Sigmoid colon (tissue), 7 donors: ENCODE measurements around the gene DACT2. TPM values are rescaled to one million over a fixed set of nuclear protein-coding genes. Genes with fewer than 3 reads are reported as not detected.
A peak's percentile ranks its signal among the peaks of the same experiment; 100 is the strongest.

Experiments used
- DNase-seq: peaks from one replicate; pipeline ENCODE4 v3.0.0-alpha.2; 2019
- H3K27ac ChIP-seq, 4 donors: fragments of 200-600 bp; sonication (generic); one replicate each; pipeline ENCODE4 v1.5.1; 2016 to 2019; ENCODE audit warnings: mild to moderate bottlenecking in 1 of 4
- H3K27me3 ChIP-seq, 3 donors: fragments of 200-600 bp; sonication (generic); one replicate each; pipeline ENCODE4 v1.5.1; 2019; ENCODE audit warnings: mild to moderate bottlenecking in 1 of 3
- H3K36me3 ChIP-seq, 4 donors: fragments of 200-600 bp; sonication (generic); one replicate each; pipeline ENCODE4 v1.5.1; 2016 to 2019
- H3K4me1 ChIP-seq, 4 donors: fragments of 200-600 bp; sonication (generic); one replicate each; pipeline ENCODE4 v1.5.1; 2017 to 2019
- H3K4me3 ChIP-seq, 4 donors: fragments of 200-600 bp; sonication (generic); one replicate each; pipeline ENCODE4 v1.5.1; 2017 to 2019; ENCODE audit warnings: mild to moderate bottlenecking in 2 of 4, moderate library complexity in 1 of 4
- H3K9me3 ChIP-seq, 4 donors: fragments of 200-600 bp in 3 of 4; sonication (generic) in 3 of 4; one replicate each; pipeline versions ENCODE4 v1.5.1 to v1.6.1; 2013 to 2019
- EP300 ChIP-seq, 4 donors: sonication (generic); formaldehyde crosslinking; IDR thresholded peaks; one replicate each; pipeline ENCODE4 v1.6.1; 2017; ENCODE audit warnings: antibody characterized with exemption in 4 of 4
- POLR2A ChIP-seq, 2 donors: fragments of 450-650 bp; IDR thresholded peaks; one replicate each; pipeline ENCODE4 v1.6.1; 2016; ENCODE audit warnings: antibody characterized with exemption in 2 of 2, mild to moderate bottlenecking in 2 of 2, moderate library complexity in 2 of 2
- POLR2AphosphoS5 ChIP-seq, 4 donors: sonication (generic); formaldehyde crosslinking; IDR thresholded peaks; one replicate each; pipeline ENCODE4 v1.6.1; 2017; ENCODE audit warnings: antibody characterized with exemption in 4 of 4
- WGBS, 2 donors: extraction: QIAGEN DNeasy Blood & Tissue Kit; methylation state at CpG; one replicate each; pipeline ENCODE4 v1.1.7; 2013; 5-methylcytosine and 5-hydroxymethylcytosine counted together
- intact Hi-C: fragments of 100-400 bp; cut with DNase I; formaldehyde crosslinking; loops from one replicate; pipeline ENCODE4 v1.15.1; 2023
- polyA plus RNA-seq, 3 donors: library from polyadenylated mRNA; stranded (reverse); fragments of 200-250 nt; gene quantifications; one replicate each; pipeline ENCODE4 v1.2.3, GENCODE V29; 2013
- total RNA-seq, 4 donors: library from RNA; depleted of rRNA; stranded (reverse); fragments of >200 nt; gene quantifications; one replicate each; pipeline ENCODE4 v1.1.0, GENCODE V29; 2016
- TF ChIP-seq, protein P1 (sequence below), 4 experiments: fragments of 450-650 bp in 3 of 4; fragments of 200-600 bp in 1 of 4; IDR thresholded peaks; one replicate each; pipeline ENCODE4 v1.5.1; 2016 to 2019; ENCODE audit warnings: antibody characterized with exemption in 4 of 4, mild to moderate bottlenecking in 3 of 4, moderate library complexity in 2 of 4
- donor health status: healthy with polysubstance abuse.
- donor health status: Bipolar disorder and iron deficiency.
- donor health status: healthy.

The DACT2 gene
- total and polyA plus RNA-seq, 7 donors = 0.16 to 1.1 (median 0.60) TPM

DNA sequence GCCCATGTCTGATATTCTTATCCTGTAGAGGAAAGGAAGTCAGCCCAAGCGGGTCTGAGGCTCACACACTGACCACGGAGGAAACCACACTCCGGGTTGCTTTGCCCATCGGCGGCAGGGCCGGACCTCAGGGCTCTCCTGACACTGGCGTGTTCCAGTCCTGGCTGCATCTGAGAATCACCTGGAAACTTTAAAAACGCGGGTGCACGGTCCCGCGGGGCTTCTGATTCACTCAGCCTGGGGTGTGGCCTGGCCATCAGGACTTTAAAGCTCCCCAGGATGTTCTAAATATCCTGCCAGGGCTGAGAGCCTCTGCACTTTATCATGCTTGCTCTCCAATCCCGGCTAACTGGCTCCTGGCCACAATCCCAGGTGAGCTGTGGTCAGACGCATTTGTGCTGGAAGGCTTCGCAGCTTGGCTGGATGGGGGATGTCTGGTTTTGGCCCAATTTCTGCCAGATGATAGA lies 47.7 kb upstream of the DACT2 start:
- DNase-seq = peak; percentile 77
- Histone ChIP-seq H3K36me3 (no peaks in the 10 kb centered on the region), H3K4me1 (peaks cover 0 to 38% (median 20%) of the 10 kb centered on the region in 4 donors), H3K27ac (peak overlapping the region; percentile 14 to 50 (median 44)), H3K9me3 (no peaks in the 10 kb centered on the region), H3K4me3 (no peak overlapping the region), H3K27me3 (no peaks in the 10 kb centered on the region)
- intact Hi-C loops = no loop called here
- 43 to 76% methylated on average over 15 of the region's 15 CpGs for WGBS, 2 donors
- no peak for TF ChIP-seq POLR2A (IDR thresholded peaks at IDR 0.05)
- no peak for TF ChIP-seq EP300 (IDR thresholded peaks at IDR 0.05)
- peak in 3 of 4 donors; percentile 47 to 58 (median 57) for TF ChIP-seq POLR2AphosphoS5 (IDR thresholded peaks at IDR 0.05)

- 92 to 94% methylated on average over 9 of the region's 9 CpGs for WGBS, 2 donors
Measured at GRCh38 chr6:168366473-168366872, 46.9 kb upstream of the DACT2 start.

DNA sequence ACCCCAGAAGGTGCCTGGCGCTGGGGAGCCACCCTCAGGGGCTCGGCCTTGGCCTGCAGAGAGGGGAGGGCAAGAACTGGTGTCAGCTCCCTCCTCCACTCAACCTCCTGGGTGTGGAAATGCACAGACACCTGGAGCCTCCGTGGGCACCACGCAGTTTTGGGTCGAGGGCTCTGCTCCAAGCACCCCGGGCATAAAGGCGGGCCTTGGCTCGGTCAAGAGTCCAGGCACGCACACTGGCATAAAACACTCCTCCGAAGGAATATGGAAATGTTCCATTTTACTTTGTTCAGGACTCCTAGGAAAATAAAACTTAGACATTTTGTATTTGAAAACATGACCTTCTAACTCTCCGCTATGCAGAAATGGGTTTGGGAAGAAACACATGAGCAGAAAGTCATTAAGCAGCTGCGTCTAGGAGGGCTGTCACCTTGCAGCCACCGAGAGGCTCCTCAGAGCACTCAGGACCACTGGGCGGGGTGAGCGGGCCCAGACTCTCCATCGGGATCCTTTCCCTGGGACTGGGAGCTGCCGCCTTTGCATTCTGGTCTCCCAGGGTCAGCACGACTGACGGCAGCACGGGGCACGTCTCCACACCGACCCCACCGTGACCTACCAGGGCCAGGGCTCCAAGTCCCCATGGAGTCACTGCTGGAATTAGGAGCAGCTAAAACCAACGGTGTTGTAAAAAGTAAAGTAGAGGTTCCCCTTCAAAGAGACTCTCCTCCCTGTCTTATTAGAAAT lies 46.0 kb upstream of the DACT2 start:
- H3K4me1 ChIP-seq = peaks cover 0 to 36% (median 20%) of the 10 kb centered on the region in 4 donors
- no peaks in the 10 kb centered on the region for H3K9me3 ChIP-seq
- no peak overlapping the region for H3K27ac ChIP-seq
- intact Hi-C loops = no loop called here
- no peak overlapping the region for H3K4me3 ChIP-seq
- H3K27me3 ChIP-seq = no peaks in the 10 kb centered on the region
- peak; percentile 47 for DNase-seq
- 91 to 95% methylated on average over 24 of the region's 24 CpGs for WGBS, 2 donors
- H3K36me3 ChIP-seq = no peaks in the 10 kb centered on the region
- no peak for TF ChIP-seq POLR2A (IDR thresholded peaks at IDR 0.05)
- TF ChIP-seq, protein P1, sequence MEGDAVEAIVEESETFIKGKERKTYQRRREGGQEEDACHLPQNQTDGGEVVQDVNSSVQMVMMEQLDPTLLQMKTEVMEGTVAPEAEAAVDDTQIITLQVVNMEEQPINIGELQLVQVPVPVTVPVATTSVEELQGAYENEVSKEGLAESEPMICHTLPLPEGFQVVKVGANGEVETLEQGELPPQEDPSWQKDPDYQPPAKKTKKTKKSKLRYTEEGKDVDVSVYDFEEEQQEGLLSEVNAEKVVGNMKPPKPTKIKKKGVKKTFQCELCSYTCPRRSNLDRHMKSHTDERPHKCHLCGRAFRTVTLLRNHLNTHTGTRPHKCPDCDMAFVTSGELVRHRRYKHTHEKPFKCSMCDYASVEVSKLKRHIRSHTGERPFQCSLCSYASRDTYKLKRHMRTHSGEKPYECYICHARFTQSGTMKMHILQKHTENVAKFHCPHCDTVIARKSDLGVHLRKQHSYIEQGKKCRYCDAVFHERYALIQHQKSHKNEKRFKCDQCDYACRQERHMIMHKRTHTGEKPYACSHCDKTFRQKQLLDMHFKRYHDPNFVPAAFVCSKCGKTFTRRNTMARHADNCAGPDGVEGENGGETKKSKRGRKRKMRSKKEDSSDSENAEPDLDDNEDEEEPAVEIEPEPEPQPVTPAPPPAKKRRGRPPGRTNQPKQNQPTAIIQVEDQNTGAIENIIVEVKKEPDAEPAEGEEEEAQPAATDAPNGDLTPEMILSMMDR (IDR thresholded peaks at IDR 0.05) = no peak
- TF ChIP-seq EP300 (IDR thresholded peaks at IDR 0.05) = no peak
- no peak for TF ChIP-seq POLR2AphosphoS5 (IDR thresholded peaks at IDR 0.05)

More at GRCh38 chr6:168366473-168366872, 46.9 kb upstream of the DACT2 start:
- Histone ChIP-seq H3K36me3 (no peaks in the 10 kb centered on the region), H3K27me3 (no peaks in the 10 kb centered on the region), H3K4me1 (peaks cover 0 to 38% (median 20%) of the 10 kb centered on the region in 4 donors), H3K9me3 (no peaks in the 10 kb centered on the region), H3K27ac (no peak overlapping the region), H3K4me3 (no peak overlapping the region)
- intact Hi-C loops = no loop called here
- TF ChIP-seq, protein P1 (IDR thresholded peaks at IDR 0.05) = no peak
- TF ChIP-seq POLR2A (IDR thresholded peaks at IDR 0.05) (no peak), POLR2AphosphoS5 (IDR thresholded peaks at IDR 0.05) (no peak), EP300 (IDR thresholded peaks at IDR 0.05) (no peak)
- peak; percentile 22 for DNase-seq

GRCh38 chr6:168364793-168365421 lies 45.3 kb upstream of the DACT2 start:
- 95 to 96% methylated on average over 31 of the region's 31 CpGs for WGBS, 2 donors
- no peaks in the 10 kb centered on the region for H3K27me3 ChIP-seq

More at GRCh38 chr6:168364793-168365421, 45.3 kb upstream of the DACT2 start:
- Histone ChIP-seq H3K9me3 (no peaks in the 10 kb centered on the region), H3K36me3 (no peaks in the 10 kb centered on the region), H3K4me1 (peaks cover 0 to 29% (median 20%) of the 10 kb centered on the region in 4 donors), H3K27ac (no peak overlapping the region), H3K4me3 (no peak overlapping the region)
- TF ChIP-seq POLR2AphosphoS5 (IDR thresholded peaks at IDR 0.05) = no peak
- TF ChIP-seq, protein P1 (IDR thresholded peaks at IDR 0.05) = no peak
- TF ChIP-seq POLR2A (IDR thresholded peaks at IDR 0.05) = no peak
- TF ChIP-seq EP300 (IDR thresholded peaks at IDR 0.05) = no peak
- intact Hi-C loops = no loop called here
- DNase-seq = peak; percentile 67
